CD8-positive, alpha-beta memory T cell (primary cell): ENCODE measurements around the gene KDM4C. TPM values are rescaled to one million over a fixed set of nuclear protein-coding genes. Genes with fewer than 3 reads are reported as not detected.
"Not testable (repeated sequence)": the region's sequence is repeated elsewhere in the genome, so short reads cannot be mapped to it uniquely, and the experiment has no call there.

Source experiments
- CTCF ChIA-PET: fragments of 350-600 bp; sonication (Branson Sonifier 250); formaldehyde crosslinking; loops from one replicate; lab custom pipeline; 2021; ENCODE audit warnings: antibody characterized with exemption; lab: Charles Lee
- POLR2A ChIA-PET: fragments of 350-600 bp; sonication (Branson Sonifier 250); formaldehyde crosslinking; loops from one replicate; lab custom pipeline; 2021; ENCODE audit warnings: antibody characterized with exemption; lab: Charles Lee
- DNase-seq, 5 donors: peaks; one replicate each; pipeline versions ENCODE4 v3.0.0 to v3.0.0-alpha.2; 2020 to 2022; ENCODE audit warnings: mixed read lengths in 1 of 5
- H3K27ac ChIP-seq: one replicate; pipeline ENCODE4 v1.7.0; 2013; ENCODE audit warnings: low read depth, mild to moderate bottlenecking, low read length, moderate library complexity
- H3K27me3 ChIP-seq: 2 replicates; pipeline ENCODE4 v1.7.0; 2013; ENCODE audit warnings: low read length, mild to moderate bottlenecking; ENCODE audit not compliant: insufficient read depth, poor library complexity, severe bottlenecking
- H3K36me3 ChIP-seq: 2 replicates; pipeline ENCODE4 v1.7.0; 2013; ENCODE audit warnings: mild to moderate bottlenecking, low read length, moderate library complexity; ENCODE audit not compliant: insufficient read depth
- H3K4me1 ChIP-seq: 2 replicates; pipeline ENCODE4 v1.7.0; 2013; ENCODE audit warnings: mild to moderate bottlenecking, low read length, moderate library complexity; ENCODE audit not compliant: insufficient read depth
- H3K4me3 ChIP-seq: 2 replicates; pipeline ENCODE4 v1.7.0; 2013; ENCODE audit warnings: mild to moderate bottlenecking, low read length
- H3K9me3 ChIP-seq: 2 replicates; pipeline ENCODE4 v1.7.0; 2013; ENCODE audit warnings: mild to moderate bottlenecking, low read length
- H3K27ac Mint-ChIP-seq, 8 donors: one replicate each; pipeline ENCODE4 v1.8.0; 2020 to 2021; ENCODE audit warnings: mixed read lengths in 8 of 8, mild to moderate bottlenecking in 6 of 8, inconsistent platforms in 3 of 8, moderate library complexity in 3 of 8
- H3K27me3 Mint-ChIP-seq, 2 donors: one replicate each; pipeline ENCODE4 v1.8.0; 2020 to 2021; ENCODE audit warnings: mixed read lengths in 2 of 2, mild to moderate bottlenecking in 1 of 2, moderate library complexity in 1 of 2
- H3K36me3 Mint-ChIP-seq, 3 donors: one replicate each; pipeline ENCODE4 v1.8.0; 2020 to 2021; ENCODE audit warnings: mixed read lengths in 3 of 3, inconsistent platforms in 1 of 3, mild to moderate bottlenecking in 1 of 3
- H3K4me1 Mint-ChIP-seq, 3 donors: one replicate each; pipeline ENCODE4 v1.8.0; 2020 to 2021; ENCODE audit warnings: mixed read lengths in 3 of 3, inconsistent platforms in 1 of 3, mild to moderate bottlenecking in 1 of 3
- H3K4me3 Mint-ChIP-seq, 7 donors: one replicate each; pipeline ENCODE4 v1.8.0; 2020 to 2021; ENCODE audit warnings: mixed read lengths in 7 of 7, mild to moderate bottlenecking in 6 of 7, moderate library complexity in 4 of 7, inconsistent platforms in 2 of 7
- H3K9me3 Mint-ChIP-seq, 5 donors: one replicate each; pipeline ENCODE4 v1.8.0; 2020 to 2022; ENCODE audit warnings: mixed read lengths in 5 of 5, mild to moderate bottlenecking in 3 of 5, moderate library complexity in 2 of 5, inconsistent platforms in 1 of 5
- polyA plus RNA-seq: library from polyadenylated mRNA; unstranded; fragments of 300-500 nt; fragmentation: Illumina TruSeq; gene quantifications from one replicate; pipeline ENCODE4 v1.2.3, GENCODE V29; 2021
- total RNA-seq, 2 experiments: library from RNA; stranded (reverse); gene quantifications; one replicate each; pipeline ENCODE4 v1.2.3, GENCODE V29; 2021

KDM4C gene
- total and polyA plus RNA-seq, 3 experiments from 2014 or later: 25.9 to 31.9 (median 26.8) TPM

DNA sequence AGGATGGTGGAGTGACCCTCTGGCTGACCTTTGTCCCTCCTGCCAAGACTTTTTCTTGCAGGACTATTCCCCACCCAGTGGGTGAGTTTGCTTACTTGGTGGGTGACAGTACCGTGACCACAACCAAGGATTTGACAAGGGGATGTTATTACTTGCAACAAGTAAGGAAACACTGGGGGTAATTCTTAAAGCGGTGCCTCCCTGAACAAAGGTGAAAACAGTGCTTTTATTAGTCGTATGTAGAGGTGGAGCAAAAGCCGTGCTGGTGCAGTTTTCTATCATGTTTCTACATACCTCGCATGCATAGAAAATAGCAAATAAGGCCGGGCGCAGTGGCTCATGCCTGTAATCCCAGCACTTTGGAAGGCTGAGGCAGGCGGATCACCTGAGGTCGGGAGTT, 41.0 kb upstream of the KDM4C start:
- ChIA-PET POLR2A (interaction anchor here (0.7 to 2.0 kb wide), 4 partner anchors 13 to 41 kb away, joined by 3 to 35 read pairs (median 12); partner anchors contain the start of gene KDM4C), CTCF (interaction anchor here (1.3 to 1.6 kb wide), 2 partner anchors 22 to 39 kb away, joined by 3 to 8 read pairs; no protein-coding TSS in a partner anchor)
- H3K27me3 Mint-ChIP-seq: peaks cover 0 to 2% of the 10 kb centered on the region in 2 donors
- H3K9me3 ChIP-seq: no peaks in the 10 kb centered on the region
- no peaks in the 10 kb centered on the region for H3K36me3 ChIP-seq
- no peaks in the 10 kb centered on the region for H3K27me3 ChIP-seq
- H3K27ac ChIP-seq: no peak overlapping the region
- H3K9me3 Mint-ChIP-seq: no peaks in the 10 kb centered on the region
- peak overlapping the region; percentile 53 for H3K4me3 ChIP-seq
- peaks cover 0 to 4% (median 0%) of the 10 kb centered on the region in 3 donors for H3K36me3 Mint-ChIP-seq
- peak overlapping the region in 5 of 7 donors; percentile 85 to 90 (median 88) for H3K4me3 Mint-ChIP-seq
- peaks cover 4% of the 10 kb centered on the region for H3K4me1 ChIP-seq
- peak overlapping the region in 6 of 8 donors; percentile 42 to 91 (median 84) for H3K27ac Mint-ChIP-seq
- peaks cover 4 to 13% (median 6%) of the 10 kb centered on the region in 3 donors for H3K4me1 Mint-ChIP-seq
- no peak for DNase-seq

GRCh38 chr9:6723881-6724420, 33.8 kb upstream of the KDM4C start:
- Histone ChIP-seq H3K27me3 (no peaks in the 10 kb centered on the region), H3K4me1 (no peaks in the 10 kb centered on the region), H3K27ac (no peak overlapping the region), H3K9me3 (no peaks in the 10 kb centered on the region), H3K36me3 (no peaks in the 10 kb centered on the region), H3K4me3 (no peak overlapping the region)
- ChIA-PET POLR2A (no interaction called here), CTCF (no interaction called here)
- no peak overlapping the region for H3K4me3 Mint-ChIP-seq
- peaks cover 0 to 4% of the 10 kb centered on the region in 2 donors for H3K27me3 Mint-ChIP-seq
- no peak overlapping the region for H3K27ac Mint-ChIP-seq
- no peak for DNase-seq
- no peaks in the 10 kb centered on the region for H3K4me1 Mint-ChIP-seq
- H3K9me3 Mint-ChIP-seq: no peaks in the 10 kb centered on the region
- no peaks in the 10 kb centered on the region for H3K36me3 Mint-ChIP-seq

- no peaks in the 10 kb centered on the region for H3K9me3 Mint-ChIP-seq
- H3K27ac Mint-ChIP-seq: no peak overlapping the region
- ChIA-PET CTCF (no interaction called here), POLR2A (no interaction called here)
- H3K27me3 ChIP-seq: no peaks in the 10 kb centered on the region
- no peaks in the 10 kb centered on the region for H3K4me1 ChIP-seq
- no peak overlapping the region for H3K27ac ChIP-seq
- no peak for DNase-seq
- no peak overlapping the region for H3K4me3 ChIP-seq
- no peaks in the 10 kb centered on the region for H3K27me3 Mint-ChIP-seq
- H3K36me3 ChIP-seq: no peaks in the 10 kb centered on the region
- H3K36me3 Mint-ChIP-seq: no peaks in the 10 kb centered on the region
- no peaks in the 10 kb centered on the region for H3K4me1 Mint-ChIP-seq
- no peaks in the 10 kb centered on the region for H3K9me3 ChIP-seq
- H3K4me3 Mint-ChIP-seq: no peak overlapping the region
These were observed 24.5 kb upstream of the KDM4C start for GRCh38 chr9:6733257-6733656.

DNA sequence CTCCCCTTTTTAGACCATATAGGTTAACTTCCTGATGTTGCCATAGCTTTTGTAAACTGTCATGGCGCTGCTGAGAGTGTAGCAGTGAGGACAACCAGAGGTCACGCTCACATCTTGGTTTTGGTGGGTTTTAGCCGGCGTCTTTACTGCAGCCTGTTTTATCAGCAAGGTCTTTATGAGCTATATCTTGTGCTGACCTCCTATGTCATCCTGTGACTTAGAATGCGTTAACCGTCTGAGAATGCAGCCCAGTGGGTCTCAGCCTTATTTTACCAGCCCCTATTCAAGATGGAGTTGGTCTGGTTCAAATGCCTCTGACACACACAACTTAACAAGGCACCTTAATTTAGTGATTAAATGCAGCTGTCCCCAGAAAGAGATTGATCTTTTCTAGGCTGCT, 23.9 kb upstream of the KDM4C start:
- POLR2A ChIA-PET: no interaction called here
- Mint-ChIP-seq H3K27ac (no peak overlapping the region), H3K4me3 (no peak overlapping the region), H3K4me1 (no peaks in the 10 kb centered on the region), H3K9me3 (no peaks in the 10 kb centered on the region), H3K36me3 (no peaks in the 10 kb centered on the region), H3K27me3 (no peaks in the 10 kb centered on the region)
- H3K9me3 ChIP-seq: no peaks in the 10 kb centered on the region
- no peaks in the 10 kb centered on the region for H3K27me3 ChIP-seq
- H3K4me1 ChIP-seq: no peaks in the 10 kb centered on the region
- no peak overlapping the region for H3K27ac ChIP-seq
- DNase-seq: no peak
- no peaks in the 10 kb centered on the region for H3K36me3 ChIP-seq
- CTCF ChIA-PET: no interaction called here
- no peak overlapping the region for H3K4me3 ChIP-seq

GRCh38 chr9:6735422-6735821, 22.4 kb upstream of the KDM4C start:
- no peaks in the 10 kb centered on the region for H3K9me3 ChIP-seq
- CTCF ChIA-PET: no interaction called here
- no peak for DNase-seq
- H3K27me3 ChIP-seq: no peaks in the 10 kb centered on the region
- no peaks in the 10 kb centered on the region for H3K4me1 ChIP-seq
- Mint-ChIP-seq H3K27me3 (no peaks in the 10 kb centered on the region), H3K4me1 (no peaks in the 10 kb centered on the region), H3K9me3 (no peaks in the 10 kb centered on the region), H3K27ac (no peak overlapping the region), H3K4me3 (no peak overlapping the region), H3K36me3 (no peaks in the 10 kb centered on the region)
- H3K27ac ChIP-seq: no peak overlapping the region
- no peaks in the 10 kb centered on the region for H3K36me3 ChIP-seq
- POLR2A ChIA-PET: no interaction called here
- H3K4me3 ChIP-seq: no peak overlapping the region

GRCh38 chr9:6739218-6739617, 18.6 kb upstream of the KDM4C start:
- ChIA-PET POLR2A (no interaction called here), CTCF (interaction anchor here (0.6 to 2.6 kb wide), 3 partner anchors 12 to 23 kb away, joined by 3 to 8 read pairs (median 3); no protein-coding TSS in a partner anchor)
- no peak for DNase-seq
- Mint-ChIP-seq H3K36me3 (no peaks in the 10 kb centered on the region), H3K27ac (no peak overlapping the region), H3K27me3 (peaks cover 1 to 3% of the 10 kb centered on the region in 2 donors), H3K4me1 (no peaks in the 10 kb centered on the region), H3K4me3 (no peak overlapping the region), H3K9me3 (no peaks in the 10 kb centered on the region)
- Histone ChIP-seq H3K9me3 (no peaks in the 10 kb centered on the region), H3K4me3 (no peak overlapping the region), H3K27ac (no peak overlapping the region), H3K36me3 (no peaks in the 10 kb centered on the region), H3K27me3 (no peaks in the 10 kb centered on the region), H3K4me1 (no peaks in the 10 kb centered on the region)

GRCh38 chr9:6748861-6749260, 8.9 kb upstream of the KDM4C start:
- not testable (repeated sequence) for H3K27me3 Mint-ChIP-seq, H3K4me3 Mint-ChIP-seq, H3K27me3 ChIP-seq, H3K9me3 Mint-ChIP-seq, H3K9me3 ChIP-seq, H3K4me3 ChIP-seq, H3K4me1 ChIP-seq, DNase-seq, H3K36me3 Mint-ChIP-seq, H3K36me3 ChIP-seq, H3K27ac Mint-ChIP-seq, H3K27ac ChIP-seq
- POLR2A ChIA-PET: interaction anchor here (1.9 kb wide), 1 partner anchor 34 kb away, joined by 5 read pairs; no protein-coding TSS in a partner anchor
- CTCF ChIA-PET: interaction anchor here (1.0 kb wide), 1 partner anchor 34 kb away, joined by 3 read pairs; no protein-coding TSS in a partner anchor
- peaks cover 8 to 13% (median 11%) of the 10 kb centered on the region in 3 donors for H3K4me1 Mint-ChIP-seq

- POLR2A ChIA-PET, H3K27ac ChIP-seq: not testable (repeated sequence)
- H3K27ac Mint-ChIP-seq: peak overlapping the region in 1 of 8 donors; percentile 50
These were observed 2.9 kb upstream of the KDM4C start for GRCh38 chr9:6754861-6755260.

More at GRCh38 chr9:6754861-6755260, 2.9 kb upstream of the KDM4C start:
- H3K4me3 Mint-ChIP-seq, H3K9me3 ChIP-seq, H3K27me3 ChIP-seq, H3K4me3 ChIP-seq, CTCF ChIA-PET, H3K9me3 Mint-ChIP-seq, H3K27me3 Mint-ChIP-seq, DNase-seq, H3K36me3 ChIP-seq: not testable (repeated sequence)
- H3K36me3 Mint-ChIP-seq: peaks cover 0 to 15% (median 0%) of the 10 kb centered on the region in 3 donors
- peaks cover 10% of the 10 kb centered on the region for H3K4me1 ChIP-seq
- peaks cover 21 to 33% (median 28%) of the 10 kb centered on the region in 3 donors for H3K4me1 Mint-ChIP-seq
